Brain pericyte (primary cell): ENCODE data around the gene KRI1.
"Not testable (repeated sequence)": the region's sequence is repeated elsewhere in the genome, so short reads cannot be mapped to it uniquely, and the experiment has no call there.

Source experiments
- DNase-seq: peaks from one replicate; pipeline ENCODE4 v3.0.0-alpha.2; 2012; ENCODE audit warnings: low read depth, low spot score

Gene KRI1

GRCh38 chr19:10575011-10575716, 9.4 kb upstream of the KRI1 start:
- DNase-seq = no peak

DNA sequence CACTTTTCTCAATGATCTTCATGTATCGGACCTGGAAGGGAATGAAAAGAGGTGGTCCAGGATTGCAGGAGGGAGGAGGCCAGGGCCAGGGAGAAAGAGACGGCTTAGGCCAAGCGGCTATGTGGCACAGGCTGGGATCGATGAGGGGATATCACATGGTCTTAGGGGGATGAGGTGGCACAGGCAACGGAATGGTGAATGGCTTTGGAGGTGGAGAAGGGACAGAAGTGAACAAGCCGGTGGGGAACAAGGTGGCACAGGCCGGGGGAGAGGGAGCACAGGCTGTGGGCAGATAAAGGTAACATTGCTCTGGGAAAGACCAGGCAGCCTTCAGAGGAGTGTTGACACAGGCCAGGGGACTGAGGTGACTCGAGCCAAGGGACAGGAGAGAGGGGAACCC, 8.7 kb upstream of the KRI1 start:
- no peak for DNase-seq

- not testable (repeated sequence) for DNase-seq
Observed at GRCh38 chr19:10573793-10574192, 8.0 kb upstream of the KRI1 start.

- peak; percentile 99 for DNase-seq
Observed at GRCh38 chr19:10568826-10569651, 3.2 kb upstream of the KRI1 start, which contains the start of gene CDKN2D. Gene CDKN2D, minus strand, starts transcription at chr19:10568979. Its CDS starts 326 bp downstream, at chr19:10568653.

GRCh38 chr19:10568062-10568825, 2.4 kb upstream of the KRI1 start:
- no peak for DNase-seq

GRCh38 chr19:10567656-10568055, 1.8 kb upstream of the KRI1 start:
- DNase-seq = no peak

DNA sequence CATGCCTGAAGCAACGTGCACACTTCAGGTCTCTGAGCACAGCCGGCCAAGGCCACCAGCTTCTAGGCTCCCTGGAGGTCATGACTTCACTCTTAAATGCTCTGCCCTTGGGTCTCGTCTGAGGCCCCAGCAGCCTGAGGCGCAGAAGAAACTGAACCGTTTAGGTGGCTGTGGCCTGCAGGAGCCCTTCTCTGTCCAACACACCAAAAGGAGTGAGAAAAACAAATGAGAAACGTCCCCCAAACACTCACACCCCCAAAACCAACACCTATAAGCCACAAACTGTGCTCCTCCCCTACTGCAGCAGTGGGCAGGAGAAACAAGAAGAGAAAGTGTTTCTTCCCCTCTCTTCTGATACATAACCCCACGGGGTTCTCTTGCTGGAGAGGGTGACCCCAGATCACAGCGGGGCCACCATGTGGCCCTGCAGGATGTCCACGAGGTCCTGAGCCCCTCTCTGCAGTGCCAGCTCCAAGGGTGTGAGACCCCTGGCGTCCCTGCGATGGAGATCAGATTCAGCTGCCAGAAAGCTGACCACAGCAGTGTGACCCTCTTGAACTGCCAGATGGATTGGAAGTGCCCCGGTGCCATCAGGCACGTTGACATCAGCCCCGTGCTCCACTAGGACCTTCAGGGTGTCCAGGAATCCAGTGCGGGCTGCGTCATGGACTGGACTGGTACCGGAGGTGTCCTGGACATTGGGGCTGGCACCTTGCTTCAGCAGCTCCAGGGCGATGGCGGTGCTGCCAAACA, 1.0 kb upstream of the KRI1 start:
- DNase-seq = no peak

- no peak for DNase-seq
Observed at GRCh38 chr19:10566408-10566657, 523 bp upstream of the KRI1 start.

GRCh38 chr19:10565028-10565566, 713 bp downstream of the KRI1 start:
- DNase-seq = no peak

DNA sequence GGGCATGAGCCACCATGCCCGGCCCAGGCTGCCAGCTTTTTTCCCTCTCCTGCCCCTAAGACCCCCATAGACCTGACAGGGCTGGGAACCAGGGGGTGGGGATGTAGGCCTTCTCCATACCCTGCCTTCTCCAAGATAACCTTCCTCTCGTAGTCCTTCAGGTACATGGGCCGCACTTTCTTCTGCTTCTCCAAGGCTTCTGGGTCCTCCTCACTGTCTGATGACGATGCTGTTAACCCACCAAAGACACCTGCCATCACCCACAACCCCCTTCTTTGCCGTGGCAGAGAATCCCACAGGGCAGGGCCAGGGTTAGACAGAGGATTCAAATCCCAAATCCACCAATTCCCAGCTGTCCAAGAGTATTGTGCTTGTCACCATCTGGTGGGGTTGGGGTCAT, 3.2 kb downstream of the KRI1 start:
- no peak for DNase-seq

DNA sequence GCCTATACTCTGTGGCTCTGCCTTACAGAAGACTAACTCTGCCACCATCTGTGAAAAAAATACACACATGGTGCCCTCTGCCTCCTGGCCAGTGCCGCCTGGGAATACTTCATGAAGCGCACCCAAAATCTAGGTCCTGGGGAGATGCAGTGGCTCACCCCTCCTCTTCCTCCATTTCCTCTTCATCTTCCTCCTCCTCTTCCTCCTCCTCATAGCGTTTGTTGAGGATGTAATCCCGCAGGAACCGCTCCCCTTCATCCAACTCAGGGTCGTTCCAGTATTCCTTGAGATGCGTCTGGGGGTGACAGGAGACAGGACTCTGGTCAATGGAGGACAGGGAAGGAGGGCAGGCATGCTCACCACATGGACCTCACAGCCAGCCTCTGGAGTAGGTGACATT, 5.7 kb downstream of the KRI1 start:
- DNase-seq = no peak

GRCh38 chr19:10557603-10558197, 8.1 kb downstream of the KRI1 start:
- DNase-seq = no peak

DNA sequence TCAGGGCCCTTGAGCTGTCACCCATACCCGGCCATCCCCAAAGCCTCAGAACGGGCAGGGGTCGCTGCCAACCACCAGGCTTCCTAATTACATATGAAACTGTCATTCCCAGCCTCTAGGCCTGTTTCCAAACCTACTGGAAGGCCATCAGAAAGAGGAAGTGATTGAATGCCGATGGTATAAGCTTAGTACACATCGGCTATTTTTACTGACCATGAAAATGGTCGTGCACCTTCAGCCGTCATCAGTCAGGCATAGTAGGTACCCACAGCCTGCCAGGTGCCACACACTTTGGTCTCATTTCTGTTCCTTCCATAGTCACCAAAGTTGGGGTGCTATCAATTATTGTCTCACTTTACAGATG, 10.2 kb downstream of the KRI1 start:
- no peak for DNase-seq

GRCh38 chr19:10554760-10555609, 10.8 kb downstream of the KRI1 start:
- DNase-seq = no peak

GRCh38 chr19:10553943-10554381, 11.8 kb downstream of the KRI1 start:
- no peak for DNase-seq

- no peak for DNase-seq
Observed at GRCh38 chr19:10553087-10553667, 12.6 kb downstream of the KRI1 start.

DNA sequence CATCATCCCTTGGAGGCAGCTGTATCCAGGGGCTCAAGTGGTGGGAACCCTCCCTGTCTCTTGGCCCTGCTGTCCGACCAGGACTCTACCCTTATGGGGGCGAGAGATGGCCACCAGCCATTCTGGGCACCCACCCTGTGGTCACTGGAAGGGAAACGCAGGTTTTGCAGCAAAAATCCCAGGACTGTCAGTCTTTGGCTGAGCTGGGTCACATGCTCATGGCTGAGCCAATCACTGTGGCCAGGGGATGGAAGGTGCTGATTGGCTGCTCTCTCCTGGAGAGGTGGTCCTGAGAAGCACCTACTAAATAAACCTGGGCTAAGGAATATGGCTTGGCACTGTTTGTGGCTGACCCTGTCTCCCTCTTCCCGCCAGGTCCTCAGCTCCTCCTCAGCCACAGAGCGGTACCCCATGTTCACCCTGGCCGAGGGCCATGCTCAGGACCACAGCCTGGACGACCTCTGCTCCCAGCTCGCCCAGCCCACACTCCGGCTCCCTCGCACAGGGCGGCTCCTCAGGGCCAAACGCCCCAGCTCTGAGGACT, 13.2 kb downstream of the KRI1 start:
- DNase-seq = no peak

GRCh38 chr19:10551698-10552301, 14.0 kb downstream of the KRI1 start:
- no peak for DNase-seq

- not testable (repeated sequence) for DNase-seq
Observed at GRCh38 chr19:10551006-10551405, 14.8 kb downstream of the KRI1 start.
